ENCODE data around the gene SENP5.
A peak's percentile ranks its signal among the peaks of the same experiment; 100 is the strongest.
"Not testable (repeated sequence)": the region's sequence is repeated elsewhere in the genome, so short reads cannot be mapped to it uniquely, and the experiment has no call there.

SENP5 gene, protein sequence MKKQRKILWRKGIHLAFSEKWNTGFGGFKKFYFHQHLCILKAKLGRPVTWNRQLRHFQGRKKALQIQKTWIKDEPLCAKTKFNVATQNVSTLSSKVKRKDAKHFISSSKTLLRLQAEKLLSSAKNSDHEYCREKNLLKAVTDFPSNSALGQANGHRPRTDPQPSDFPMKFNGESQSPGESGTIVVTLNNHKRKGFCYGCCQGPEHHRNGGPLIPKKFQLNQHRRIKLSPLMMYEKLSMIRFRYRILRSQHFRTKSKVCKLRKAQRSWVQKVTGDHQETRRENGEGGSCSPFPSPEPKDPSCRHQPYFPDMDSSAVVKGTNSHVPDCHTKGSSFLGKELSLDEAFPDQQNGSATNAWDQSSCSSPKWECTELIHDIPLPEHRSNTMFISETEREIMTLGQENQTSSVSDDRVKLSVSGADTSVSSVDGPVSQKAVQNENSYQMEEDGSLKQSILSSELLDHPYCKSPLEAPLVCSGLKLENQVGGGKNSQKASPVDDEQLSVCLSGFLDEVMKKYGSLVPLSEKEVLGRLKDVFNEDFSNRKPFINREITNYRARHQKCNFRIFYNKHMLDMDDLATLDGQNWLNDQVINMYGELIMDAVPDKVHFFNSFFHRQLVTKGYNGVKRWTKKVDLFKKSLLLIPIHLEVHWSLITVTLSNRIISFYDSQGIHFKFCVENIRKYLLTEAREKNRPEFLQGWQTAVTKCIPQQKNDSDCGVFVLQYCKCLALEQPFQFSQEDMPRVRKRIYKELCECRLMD

GRCh38 chr3:196867507-196868296, at the start of gene SENP5:
TSS of gene SENP5 (plus strand) at chr3:196867920. CDS start at chr3:196885182, 17,262 bp downstream.
- DNase-seq, result peak; percentile 90

- DNase-seq, result no peak
These were observed 45.8 kb upstream of the SENP5 start for GRCh38 chr3:196821806-196822355.

- not testable (repeated sequence) for DNase-seq
These were observed 38.1 kb upstream of the SENP5 start for GRCh38 chr3:196829651-196830050.

DNA sequence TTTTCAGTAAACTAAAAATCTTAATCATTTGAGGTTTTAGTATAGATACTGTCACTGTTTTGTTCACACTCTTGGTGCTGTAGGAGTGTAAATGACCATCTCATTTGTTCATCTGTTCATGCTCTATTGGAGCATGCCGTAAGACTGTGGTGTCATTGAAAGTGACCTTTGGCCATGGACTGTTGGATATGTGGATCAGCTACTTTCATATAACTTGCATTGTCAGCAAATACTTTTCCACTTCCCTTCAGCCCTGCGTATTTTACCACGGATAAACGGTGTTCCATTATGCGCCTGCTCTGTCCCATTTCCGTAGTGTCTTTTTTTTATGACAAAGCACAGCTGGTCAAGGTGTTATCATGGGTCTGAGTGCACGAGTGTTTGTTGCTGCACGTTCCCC, 32.6 kb upstream of the SENP5 start:
- DNase-seq, result no peak

GRCh38 chr3:196836626-196837025, 31.1 kb upstream of the SENP5 start:
- DNase-seq, result not testable (repeated sequence)

- DNase-seq, result peak; percentile 59
These were observed 29.8 kb upstream of the SENP5 start for GRCh38 chr3:196837819-196838420.

DNA sequence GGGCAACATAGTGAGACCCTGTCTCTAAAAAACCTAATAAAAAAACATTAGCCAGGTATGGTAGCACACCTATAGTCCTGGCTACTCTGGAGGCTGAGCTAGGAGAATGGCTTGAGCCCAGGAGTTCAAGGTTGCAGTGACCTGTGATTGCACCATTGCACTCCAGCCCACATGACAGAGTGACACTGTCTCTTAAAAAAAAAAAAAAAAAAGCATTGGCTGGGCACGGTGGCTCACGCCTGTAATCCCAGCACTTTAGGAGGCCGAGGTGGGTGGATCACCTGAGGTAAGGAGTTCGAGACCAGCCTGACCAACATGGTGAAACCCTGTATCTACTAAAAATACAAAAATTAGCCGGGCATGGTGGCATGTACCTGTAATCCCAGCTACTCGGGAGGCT, 28.4 kb upstream of the SENP5 start:
- not testable (repeated sequence) for DNase-seq

DNA sequence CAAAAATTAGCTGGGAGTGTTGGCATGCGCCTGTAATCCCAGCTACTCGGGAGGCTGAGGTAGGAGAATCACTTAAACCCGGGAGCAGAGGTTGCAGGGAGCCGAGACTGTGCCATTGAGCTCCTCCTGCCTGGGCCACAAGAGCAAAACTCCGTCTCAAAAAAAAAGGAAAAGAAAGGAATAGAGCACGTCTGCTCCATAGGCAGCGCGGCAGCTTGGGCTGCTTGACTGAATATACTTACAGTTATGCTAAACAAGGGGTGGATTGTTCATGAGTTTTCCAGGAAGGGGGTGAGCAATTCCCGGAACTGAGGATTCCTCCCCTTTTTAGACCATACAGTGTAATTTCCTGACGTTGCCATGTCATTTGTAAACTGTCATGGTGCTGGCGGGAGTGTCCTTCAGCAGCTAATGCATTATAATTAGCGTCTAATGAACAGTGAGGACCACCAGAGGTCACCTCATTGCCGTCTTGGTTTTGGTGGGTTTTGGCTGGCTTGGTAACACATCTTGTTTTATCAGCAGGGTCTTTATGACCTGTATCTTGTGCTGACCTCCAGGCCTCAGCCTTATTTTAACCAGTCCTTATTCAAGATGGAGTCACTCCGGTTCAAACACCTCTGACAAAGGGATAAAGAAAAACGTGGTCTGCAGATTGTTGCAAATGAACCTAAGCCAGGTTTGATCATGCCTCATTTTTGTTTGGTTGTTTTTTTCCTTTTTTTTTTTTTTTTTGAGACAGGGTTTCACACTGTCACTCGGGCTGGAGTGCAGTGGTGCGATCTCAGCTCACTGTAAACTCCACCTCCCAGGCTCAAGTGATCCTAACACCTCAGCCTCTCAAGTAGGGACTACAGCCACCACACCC, 24.9 kb upstream of the SENP5 start:
- DNase-seq, result no peak

- DNase-seq, result no peak
These were observed 24.1 kb upstream of the SENP5 start for GRCh38 chr3:196843435-196844110.

- DNase-seq, result not testable (repeated sequence)
These were observed 23.2 kb upstream of the SENP5 start for GRCh38 chr3:196844235-196845219.

DNA sequence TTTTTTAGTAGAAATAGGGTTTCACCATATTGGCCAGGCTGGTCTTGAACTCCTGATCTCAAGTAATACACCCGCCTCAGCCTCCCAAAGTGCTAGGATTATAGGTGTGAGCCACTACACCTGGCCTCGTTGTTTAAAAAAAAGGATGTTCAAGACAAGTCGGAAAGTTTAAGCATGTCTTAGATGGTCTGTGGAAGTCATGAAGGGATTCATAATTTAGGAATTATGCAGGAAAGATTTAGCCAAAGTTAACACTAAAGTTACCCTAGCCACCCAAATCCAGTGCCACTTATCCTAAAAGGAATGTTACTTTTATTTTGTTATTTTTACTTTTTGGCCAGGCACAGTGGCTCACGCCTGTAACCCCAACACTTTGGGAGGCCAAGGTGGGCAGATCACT, 19.3 kb upstream of the SENP5 start:
- DNase-seq, result not testable (repeated sequence)

DNA sequence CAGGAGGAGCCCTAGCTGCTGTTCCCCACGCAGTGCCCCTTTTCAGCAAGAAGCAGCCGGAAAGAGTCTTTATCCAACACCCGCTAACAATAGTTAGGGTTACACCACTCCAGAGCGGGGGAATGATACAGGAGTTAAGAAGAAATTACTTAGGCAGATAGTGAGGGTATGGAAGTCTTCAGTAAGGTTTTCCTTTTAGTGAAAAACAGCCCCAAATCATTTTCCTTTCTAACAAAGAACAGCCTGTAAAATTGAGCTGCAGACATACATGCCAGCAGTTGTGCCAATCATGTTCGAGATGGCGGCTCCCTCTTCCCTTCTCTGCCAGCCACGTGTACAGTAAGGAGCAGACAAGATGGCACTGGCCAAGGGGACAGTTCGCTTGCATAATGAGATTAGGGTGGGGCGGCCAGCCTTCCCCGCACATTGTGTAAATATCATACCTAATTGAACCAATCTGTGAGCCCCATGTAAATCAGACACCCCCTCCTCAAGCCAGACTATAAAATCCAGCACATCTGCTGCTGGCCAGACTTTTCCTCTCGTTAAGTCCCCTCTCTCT, 18.5 kb upstream of the SENP5 start:
- no peak for DNase-seq

- DNase-seq, result not testable (repeated sequence)
These were observed 4.7 kb upstream of the SENP5 start for GRCh38 chr3:196863000-196863399.

GRCh38 chr3:196867155-196867506, 589 bp upstream of the SENP5 start:
- no peak for DNase-seq

- DNase-seq, result peak; percentile 30
These were observed 559 bp downstream of the SENP5 start for GRCh38 chr3:196868297-196868661.

GRCh38 chr3:196872316-196872715, 4.6 kb downstream of the SENP5 start:
- peak; percentile 7 for DNase-seq

GRCh38 chr3:196874511-196875094, 6.9 kb downstream of the SENP5 start:
- not testable (repeated sequence) for DNase-seq

DNA sequence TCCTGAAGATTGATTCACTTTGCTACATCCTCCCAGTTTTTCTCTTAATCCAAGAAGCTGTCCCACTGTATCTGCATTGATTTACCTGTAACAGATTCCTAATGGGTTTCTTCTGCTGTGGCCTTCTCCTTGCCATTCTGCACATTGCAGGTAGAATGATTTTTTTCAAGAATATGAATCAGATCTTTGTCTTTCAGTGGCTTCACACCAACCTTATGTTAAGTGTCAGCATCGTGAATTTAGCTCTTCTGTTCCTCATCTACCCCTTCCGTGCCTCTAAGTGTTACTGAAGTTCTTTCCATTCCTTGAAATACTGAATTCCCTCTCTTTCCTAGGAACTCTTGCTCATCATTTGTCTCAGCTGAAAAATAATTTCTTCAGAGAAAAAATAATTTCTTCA, 7.5 kb downstream of the SENP5 start:
- no peak for DNase-seq

DNA sequence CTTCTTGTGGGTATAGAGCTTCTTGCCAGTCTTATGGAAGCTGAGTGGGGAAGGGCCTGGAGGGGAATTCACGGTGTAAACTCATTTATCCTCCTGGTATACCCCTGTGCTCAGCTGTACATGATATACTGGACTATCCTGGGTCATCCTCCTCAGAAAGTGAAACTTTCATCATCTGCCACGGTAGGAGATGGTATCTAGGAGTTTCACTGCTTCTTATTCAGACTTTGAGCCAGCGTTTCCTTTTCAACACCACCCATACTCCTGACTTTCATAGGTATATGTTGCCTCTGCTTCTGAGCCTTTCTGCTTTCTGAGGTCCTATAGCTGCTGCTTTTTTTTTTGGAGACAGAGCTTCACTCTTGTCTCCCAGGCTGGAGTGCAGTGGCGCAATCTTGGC, 15.6 kb downstream of the SENP5 start:
- no peak for DNase-seq

Data from HCEC 1CT (cell line).